B cell (primary cell): ENCODE measurements around the gene MATR3. TPM values are rescaled to one million over a fixed set of nuclear protein-coding genes. Genes with fewer than 3 reads are reported as not detected.

Source experiments
- ATAC-seq: fragments of 200-7000 bp; cut with Tn5 transposase; one replicate; pipeline ENCODE4 v1.10.0; 2021; ENCODE audit warnings: low read depth, mild to moderate bottlenecking, moderate number of reproducible peaks, moderate library complexity
- CTCF ChIA-PET: fragments of 350-600 bp; sonication (Branson Sonifier 250); formaldehyde crosslinking; loops from one replicate; lab custom pipeline; 2021; ENCODE audit warnings: antibody characterized with exemption, inconsistent platforms; lab: Charles Lee
- POLR2A ChIA-PET: fragments of 350-600 bp; sonication (Branson Sonifier 250); formaldehyde crosslinking; loops from one replicate; lab custom pipeline; 2021; ENCODE audit warnings: antibody characterized with exemption; lab: Charles Lee
- DNase-seq: peaks from one replicate; pipeline ENCODE4 v3.0.0; 2013
- H2AFZ ChIP-seq: 2 replicates; pipeline ENCODE4 v1.6.1; 2012; ENCODE audit warnings: mild to moderate bottlenecking, low read depth, low read length; ENCODE audit not compliant: insufficient read depth, poor library complexity, severe bottlenecking
- H3K27ac ChIP-seq, 2 donors: 1 replicate in 1 of 2; 2 replicates in 1 of 2; pipeline ENCODE4 v1.5.1; 2012 to 2013; ENCODE audit warnings: low read length in 2 of 2, mild to moderate bottlenecking in 2 of 2, moderate library complexity in 1 of 2
- H3K27me3 ChIP-seq, 4 experiments: fragments of 200-600 bp in 1 of 4; sonication (generic) in 1 of 4; replicated peaks in 1 of 4; 1 replicate in 2 of 4; 2 replicates in 2 of 4; pipeline versions ENCODE4 v1.6.1 to v1.7.0; 2013 to 2016; ENCODE audit warnings: low read length in 3 of 4, mild to moderate bottlenecking in 2 of 4, mixed read lengths in 1 of 4, moderate library complexity in 1 of 4; ENCODE audit not compliant: insufficient read depth in 4 of 4, control insufficient read depth in 3 of 4; ENCODE audit errors: control extremely low read depth in 1 of 4
- H3K36me3 ChIP-seq, 2 experiments: replicated peaks in 1 of 2; 1 replicate in 1 of 2; 2 replicates in 1 of 2; pipeline versions ENCODE4 v1.6.1 to v1.7.1; 2013; ENCODE audit warnings: low read length in 1 of 2; ENCODE audit not compliant: insufficient read depth in 2 of 2, control insufficient read depth in 1 of 2; ENCODE audit errors: control extremely low read depth in 1 of 2, extremely low read depth in 1 of 2
- H3K4me1 ChIP-seq, 2 donors: fragments of 200-600 bp in 1 of 2; sonication (generic) in 1 of 2; 1 replicate in 1 of 2; 2 replicates in 1 of 2; pipeline versions ENCODE4 v1.5.1 to v1.6.1; 2013 to 2017; ENCODE audit warnings: low read length in 2 of 2; ENCODE audit not compliant: control insufficient read depth in 2 of 2, insufficient read depth in 2 of 2
- H3K4me2 ChIP-seq: replicated peaks from 2 replicates; pipeline ENCODE3; 2012; ENCODE audit warnings: mild to moderate bottlenecking, low read depth, low read length; ENCODE audit not compliant: poor library complexity, severe bottlenecking
- H3K4me3 ChIP-seq, 5 experiments: fragments of 200-600 bp in 1 of 5; sonication (generic) in 1 of 5; 1 replicate in 3 of 5; 2 replicates in 2 of 5; pipeline versions ENCODE4 v1.5.1 to v1.7.0; 2011 to 2016; ENCODE audit warnings: low read length in 4 of 5, mild to moderate bottlenecking in 4 of 5, low read depth in 2 of 5, control low read depth in 1 of 5, moderate library complexity in 1 of 5; ENCODE audit not compliant: insufficient read depth in 1 of 5; ENCODE audit errors: control extremely low read depth in 1 of 5, extremely low read depth in 1 of 5
- H3K79me2 ChIP-seq: fragments of 200-600 bp; sonication (generic); one replicate; pipeline ENCODE4 v1.6.0; 2016; ENCODE audit warnings: low read length; ENCODE audit not compliant: control insufficient read depth, insufficient read depth
- H3K9ac ChIP-seq: fragments of 200-600 bp; sonication (generic); 2 replicates; pipeline ENCODE4 v1.6.1; 2017; ENCODE audit warnings: mild to moderate bottlenecking, low read length, moderate library complexity
- H3K9me3 ChIP-seq, 3 donors: one replicate each; pipeline versions ENCODE4 v1.6.1 to v1.7.1; 2013; ENCODE audit warnings: low read length in 2 of 3; ENCODE audit not compliant: control insufficient read depth in 2 of 3, insufficient read depth in 1 of 3; ENCODE audit errors: control extremely low read depth in 1 of 3
- H4K20me1 ChIP-seq: 2 replicates; pipeline ENCODE4 v1.6.0; 2012; ENCODE audit warnings: mild to moderate bottlenecking, low read length; ENCODE audit not compliant: insufficient read depth, control insufficient read depth, poor library complexity, severe bottlenecking
- H3K27ac Mint-ChIP-seq: one replicate; pipeline ENCODE4 v1.8.0; 2021; ENCODE audit warnings: mixed read lengths
- H3K27me3 Mint-ChIP-seq: one replicate; pipeline ENCODE4 v1.8.0; 2021; ENCODE audit warnings: mixed read lengths
- H3K4me1 Mint-ChIP-seq: one replicate; pipeline ENCODE4 v1.8.0; 2021; ENCODE audit warnings: mixed read lengths
- H3K4me3 Mint-ChIP-seq: one replicate; pipeline ENCODE4 v1.8.0; 2021; ENCODE audit warnings: mixed read lengths
- H3K9me3 Mint-ChIP-seq: one replicate; pipeline ENCODE4 v1.8.0; 2022; ENCODE audit warnings: mixed read lengths; ENCODE audit not compliant: insufficient read depth
- EZH2 ChIP-seq: IDR thresholded peaks from 2 replicates; pipeline ENCODE4 v1.6.1; 2012; ENCODE audit warnings: borderline replicate concordance, low read depth, mild to moderate bottlenecking, moderate library complexity, low read length; ENCODE audit not compliant: insufficient read depth, poor library complexity, severe bottlenecking
- WGBS: methylation state at CpG from one replicate; pipeline ENCODE4 v1.1.5; 2013; ENCODE audit warnings: missing lambda C conversion rate; ENCODE audit not compliant: insufficient coverage; 5-methylcytosine and 5-hydroxymethylcytosine counted together
- intact Hi-C: fragments of 100-400 bp; cut with micrococcal nuclease; formaldehyde crosslinking; loops from one replicate; pipeline ENCODE4 v1.10.0; 2022
- polyA plus RNA-seq: library from polyadenylated mRNA; depleted of rRNA; stranded (reverse); fragments of >200 nt; gene quantifications from 2 replicates; pipeline ENCODE4 v1.2.3, GENCODE V29; 2012
- total RNA-seq, 2 donors: library from RNA; stranded (reverse); fragments of 120-200 nt in 1 of 2; gene quantifications; 1 replicate in 1 of 2; 2 replicates in 1 of 2; pipeline versions ENCODE4 v1.2.3 to v1.2.4, GENCODE V29; 2013 to 2022
- TF ChIP-seq, protein P1 (sequence below): fragments of 200-600 bp; IDR thresholded peaks from one replicate; pipeline ENCODE4 v1.8.0; 2022; ENCODE audit warnings: antibody characterized with exemption, mild to moderate bottlenecking

Gene MATR3
- total and polyA plus RNA-seq, 2 donors (not counting 1 experiment from before 2014, with no cell fraction given) = 76.7 to 243 TPM

DNA sequence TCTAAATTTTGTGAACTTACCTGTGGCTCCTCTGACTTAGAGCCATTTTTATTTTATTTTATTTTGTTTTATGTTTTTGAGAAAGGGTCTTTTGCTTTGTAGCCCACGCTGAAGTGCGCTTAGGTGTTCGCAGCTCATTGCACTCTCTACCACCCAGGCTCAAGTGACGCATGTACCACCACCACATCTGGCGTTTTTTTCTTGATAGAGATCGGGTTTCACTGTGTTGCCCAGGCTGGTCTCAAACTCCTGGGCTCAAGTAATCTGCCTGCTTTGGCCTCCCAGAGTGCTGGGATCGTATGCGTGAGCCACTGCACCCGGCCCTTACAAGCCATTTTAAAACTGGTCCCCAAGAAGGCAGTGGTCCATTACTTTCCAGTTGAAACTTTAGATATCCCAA is 18.5 kb downstream of the MATR3 start:
- DNase-seq = no peak
- Histone ChIP-seq H3K79me2 (peaks cover 100% of the 10 kb centered on the region), H2AFZ (no peak overlapping the region), H3K36me3 (peaks cover 2 to 30% of the 10 kb centered on the region in 2 experiments), H4K20me1 (peaks cover 98% of the 10 kb centered on the region), H3K4me2 (no peak overlapping the region), H3K27me3 (no peaks in the 10 kb centered on the region), H3K9ac (no peak overlapping the region), H3K9me3 (no peaks in the 10 kb centered on the region), H3K27ac (no peak overlapping the region), H3K4me1 (peaks cover 14 to 41% of the 10 kb centered on the region in 2 donors), H3K4me3 (no peak overlapping the region)
- Mint-ChIP-seq H3K4me1 (peaks cover 53% of the 10 kb centered on the region), H3K4me3 (no peak overlapping the region), H3K27me3 (no peaks in the 10 kb centered on the region), H3K27ac (no peak overlapping the region), H3K9me3 (no peaks in the 10 kb centered on the region)
- intact Hi-C loops = no loop called here
- whole genome bisulfite sequencing = 90% methylated on average over 8 of the region's 9 CpGs
- POLR2A ChIA-PET = no interaction called here
- ATAC-seq = no peak
- TF ChIP-seq EZH2 = no peak
- TF ChIP-seq, protein P1, sequence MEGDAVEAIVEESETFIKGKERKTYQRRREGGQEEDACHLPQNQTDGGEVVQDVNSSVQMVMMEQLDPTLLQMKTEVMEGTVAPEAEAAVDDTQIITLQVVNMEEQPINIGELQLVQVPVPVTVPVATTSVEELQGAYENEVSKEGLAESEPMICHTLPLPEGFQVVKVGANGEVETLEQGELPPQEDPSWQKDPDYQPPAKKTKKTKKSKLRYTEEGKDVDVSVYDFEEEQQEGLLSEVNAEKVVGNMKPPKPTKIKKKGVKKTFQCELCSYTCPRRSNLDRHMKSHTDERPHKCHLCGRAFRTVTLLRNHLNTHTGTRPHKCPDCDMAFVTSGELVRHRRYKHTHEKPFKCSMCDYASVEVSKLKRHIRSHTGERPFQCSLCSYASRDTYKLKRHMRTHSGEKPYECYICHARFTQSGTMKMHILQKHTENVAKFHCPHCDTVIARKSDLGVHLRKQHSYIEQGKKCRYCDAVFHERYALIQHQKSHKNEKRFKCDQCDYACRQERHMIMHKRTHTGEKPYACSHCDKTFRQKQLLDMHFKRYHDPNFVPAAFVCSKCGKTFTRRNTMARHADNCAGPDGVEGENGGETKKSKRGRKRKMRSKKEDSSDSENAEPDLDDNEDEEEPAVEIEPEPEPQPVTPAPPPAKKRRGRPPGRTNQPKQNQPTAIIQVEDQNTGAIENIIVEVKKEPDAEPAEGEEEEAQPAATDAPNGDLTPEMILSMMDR = no peak
- CTCF ChIA-PET = interaction anchor here (1.1 to 1.6 kb wide), 3 partner anchors 15 to 61 kb away, joined by 3 read pairs; no protein-coding TSS in a partner anchor

DNA sequence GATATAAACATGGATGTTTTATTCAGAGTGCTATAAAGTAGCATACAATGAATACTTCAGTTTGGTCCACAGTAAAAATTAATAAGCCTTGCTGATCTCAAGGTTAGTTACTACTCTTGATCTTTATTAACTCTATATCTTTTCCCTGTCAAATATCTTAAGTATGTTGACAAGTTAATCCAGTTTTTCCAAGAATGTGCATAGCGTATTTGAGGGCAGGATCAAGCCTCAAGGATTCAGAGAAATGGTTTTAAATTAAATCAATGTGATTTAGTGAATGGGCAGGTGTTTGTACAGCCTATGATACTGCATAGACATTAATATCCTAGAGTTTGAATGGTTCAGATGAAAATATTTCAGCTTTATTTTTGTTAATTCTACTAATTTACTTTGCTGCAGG is 20.7 kb downstream of the MATR3 start:
- ChIA-PET CTCF (interaction anchor here (1.3 kb wide), 1 partner anchor 97 kb away, joined by 4 read pairs; no protein-coding TSS in a partner anchor), POLR2A (no interaction called here)
- H3K4me3 Mint-ChIP-seq = no peak overlapping the region
- TF ChIP-seq EZH2 = no peak
- TF ChIP-seq, protein P1 = no peak
- H3K36me3 ChIP-seq = peaks cover 2 to 37% of the 10 kb centered on the region in 2 experiments
- H3K4me1 ChIP-seq = peaks cover 0 to 21% of the 10 kb centered on the region in 2 donors
- peaks cover 94% of the 10 kb centered on the region for H4K20me1 ChIP-seq
- intact Hi-C loops = no loop called here
- no peaks in the 10 kb centered on the region for H3K9me3 ChIP-seq
- no peak overlapping the region for H3K4me3 ChIP-seq
- H2AFZ ChIP-seq = no peak overlapping the region
- H3K27ac ChIP-seq = no peak overlapping the region
- H3K9me3 Mint-ChIP-seq = no peaks in the 10 kb centered on the region
- no peak overlapping the region for H3K4me2 ChIP-seq
- no peak overlapping the region for H3K9ac ChIP-seq
- no CpG with 5 or more reads among the region's 1 CpG for WGBS
- DNase-seq = no peak
- ATAC-seq = no peak
- peaks cover 99% of the 10 kb centered on the region for H3K79me2 ChIP-seq
- H3K27ac Mint-ChIP-seq = no peak overlapping the region
- H3K27me3 Mint-ChIP-seq = no peaks in the 10 kb centered on the region
- peaks cover 33% of the 10 kb centered on the region for H3K4me1 Mint-ChIP-seq
- H3K27me3 ChIP-seq = no peaks in the 10 kb centered on the region
